ENCODE measurements around the gene FBLN2. TPM values are rescaled to one million over a fixed set of nuclear protein-coding genes. Genes with fewer than 3 reads are reported as not detected.

FBLN2 gene
- total RNA-seq, 4 donors from 2014 or later: 130 to 244 (median 136) TPM

GRCh38 chr3:13556917-13557316 is 8.0 kb downstream of the FBLN2 start:
- Histone ChIP-seq H3K4me1 (peaks cover 15 to 59% (median 41%) of the 10 kb centered on the region in 4 donors), H3K4me3 (no peak overlapping the region), H3K36me3 (no peaks in the 10 kb centered on the region), H3K9me3 (no peaks in the 10 kb centered on the region), H3K27me3 (peaks cover 0 to 27% (median 0%) of the 10 kb centered on the region in 4 donors), H3K27ac (replicated peaks in 1 of 4) (peak overlapping the region in 1 of 4 donors; percentile 22)
- TF ChIP-seq CTCF (IDR thresholded peaks at IDR 0.05) (no peak), POLR2A (IDR thresholded peaks at IDR 0.05; ENCODE audit: low read depth) (no peak), POLR2AphosphoS5 (IDR thresholded peaks at IDR 0.05) (no peak), EP300 (IDR thresholded peaks at IDR 0.05) (no peak)
- intact Hi-C loops (cut with DNase I): no loop called here
- DNase-seq (ENCODE audit: extremely low spot score): no peak
- 79% methylated on average over 6 of the region's 6 CpGs for WGBS

- Histone ChIP-seq H3K27ac (replicated peaks in 1 of 4) (no peak overlapping the region), H3K4me3 (no peak overlapping the region), H3K36me3 (no peaks in the 10 kb centered on the region), H3K27me3 (peaks cover 0 to 22% (median 0%) of the 10 kb centered on the region in 4 donors), H3K9me3 (no peaks in the 10 kb centered on the region), H3K4me1 (peaks cover 10 to 55% (median 41%) of the 10 kb centered on the region in 4 donors)
- no peak for TF ChIP-seq POLR2AphosphoS5 (IDR thresholded peaks at IDR 0.05)
- TF ChIP-seq CTCF (IDR thresholded peaks at IDR 0.05): no peak
- no peak for TF ChIP-seq EP300 (IDR thresholded peaks at IDR 0.05)
- intact Hi-C loops (cut with DNase I): no loop called here
- 83% methylated on average over 4 of the region's 5 CpGs for WGBS
- no peak for DNase-seq (ENCODE audit: extremely low spot score)
Observed at GRCh38 chr3:13557417-13557816, 8.5 kb downstream of the FBLN2 start.

- Histone ChIP-seq H3K27ac (replicated peaks in 1 of 4) (no peak overlapping the region), H3K27me3 (peaks cover 0 to 17% (median 0%) of the 10 kb centered on the region in 4 donors), H3K9me3 (no peaks in the 10 kb centered on the region), H3K4me3 (no peak overlapping the region), H3K4me1 (peaks cover 10 to 50% (median 39%) of the 10 kb centered on the region in 4 donors), H3K36me3 (no peaks in the 10 kb centered on the region)
- WGBS: 93% methylated on average over 11 of the region's 11 CpGs
- DNase-seq (ENCODE audit: extremely low spot score): no peak
- intact Hi-C loops (cut with DNase I): no loop called here
- TF ChIP-seq CTCF (IDR thresholded peaks at IDR 0.05) (no peak), POLR2AphosphoS5 (IDR thresholded peaks at IDR 0.05) (no peak), POLR2A (IDR thresholded peaks at IDR 0.05; ENCODE audit: low read depth) (no peak), EP300 (IDR thresholded peaks at IDR 0.05) (no peak)
Observed at GRCh38 chr3:13557926-13558325, 9.0 kb downstream of the FBLN2 start.

GRCh38 chr3:13558651-13559050 is 9.7 kb downstream of the FBLN2 start:
- TF ChIP-seq CTCF (IDR thresholded peaks at IDR 0.05): no peak
- no peak for TF ChIP-seq POLR2A (IDR thresholded peaks at IDR 0.05; ENCODE audit: low read depth)
- TF ChIP-seq POLR2AphosphoS5 (IDR thresholded peaks at IDR 0.05): no peak
- TF ChIP-seq EP300 (IDR thresholded peaks at IDR 0.05): no peak
- DNase-seq (ENCODE audit: extremely low spot score): no peak
- Histone ChIP-seq H3K9me3 (no peaks in the 10 kb centered on the region), H3K27me3 (peaks cover 0 to 10% (median 0%) of the 10 kb centered on the region in 4 donors), H3K36me3 (no peaks in the 10 kb centered on the region), H3K27ac (replicated peaks in 1 of 4) (no peak overlapping the region), H3K4me3 (no peak overlapping the region), H3K4me1 (peaks cover 6 to 50% (median 35%) of the 10 kb centered on the region in 4 donors)
- intact Hi-C loops (cut with DNase I): no loop called here
- WGBS: 80% methylated on average over 3 of the region's 3 CpGs

Data from esophagus muscularis mucosa (tissue), 4 donors.